HG03159 (cell line): Measurements from ENCODE around the gene MTCH1.

Experiments
- ATAC-seq: cut with Tn5 transposase; IDR thresholded peaks from one replicate; pipeline ENCODE4 v1.9.1; 2021; ENCODE audit warnings: mild to moderate bottlenecking, moderate library complexity; ENCODE audit not compliant: unreplicated experiment

Gene MTCH1

DNA sequence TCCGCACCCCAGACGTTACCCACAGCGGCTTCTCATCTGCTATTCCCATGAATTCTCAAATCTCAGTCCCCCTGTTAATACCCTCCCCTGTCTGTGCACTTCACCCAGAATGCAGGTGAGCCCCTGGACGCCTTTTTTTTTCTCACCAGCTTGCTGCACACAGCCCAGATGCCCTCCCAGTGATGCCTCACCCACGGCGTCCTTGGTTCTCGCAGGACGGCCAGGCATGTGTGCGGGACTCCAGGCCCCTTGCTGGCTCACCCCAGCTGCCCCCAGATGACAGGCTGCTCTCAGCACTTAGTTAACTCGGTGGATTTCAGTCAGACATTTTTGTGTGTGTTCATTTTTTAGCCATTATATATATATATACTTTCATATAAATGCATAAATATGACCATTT lies 56.8 kb downstream of the MTCH1 start:
- ATAC-seq = no peak

DNA sequence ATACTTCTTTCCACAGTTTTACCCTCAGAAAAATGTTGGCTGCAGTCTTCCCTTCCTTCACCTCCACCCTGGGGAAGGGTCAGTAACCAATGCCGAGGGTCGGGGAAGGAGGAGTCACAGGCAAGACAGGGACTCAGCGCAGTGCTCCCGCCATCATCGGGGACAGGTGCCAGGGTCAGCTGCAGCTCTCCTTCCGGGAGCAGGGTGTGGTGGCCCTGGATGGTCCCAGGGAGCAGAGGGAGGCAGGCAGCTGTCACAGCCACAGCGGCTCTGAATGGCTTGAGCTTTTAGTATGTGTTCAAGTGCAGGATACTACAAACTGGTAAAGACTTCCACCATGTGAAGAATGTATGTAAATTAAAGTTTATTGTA lies 57.5 kb downstream of the MTCH1 start:
- ATAC-seq = no peak

DNA sequence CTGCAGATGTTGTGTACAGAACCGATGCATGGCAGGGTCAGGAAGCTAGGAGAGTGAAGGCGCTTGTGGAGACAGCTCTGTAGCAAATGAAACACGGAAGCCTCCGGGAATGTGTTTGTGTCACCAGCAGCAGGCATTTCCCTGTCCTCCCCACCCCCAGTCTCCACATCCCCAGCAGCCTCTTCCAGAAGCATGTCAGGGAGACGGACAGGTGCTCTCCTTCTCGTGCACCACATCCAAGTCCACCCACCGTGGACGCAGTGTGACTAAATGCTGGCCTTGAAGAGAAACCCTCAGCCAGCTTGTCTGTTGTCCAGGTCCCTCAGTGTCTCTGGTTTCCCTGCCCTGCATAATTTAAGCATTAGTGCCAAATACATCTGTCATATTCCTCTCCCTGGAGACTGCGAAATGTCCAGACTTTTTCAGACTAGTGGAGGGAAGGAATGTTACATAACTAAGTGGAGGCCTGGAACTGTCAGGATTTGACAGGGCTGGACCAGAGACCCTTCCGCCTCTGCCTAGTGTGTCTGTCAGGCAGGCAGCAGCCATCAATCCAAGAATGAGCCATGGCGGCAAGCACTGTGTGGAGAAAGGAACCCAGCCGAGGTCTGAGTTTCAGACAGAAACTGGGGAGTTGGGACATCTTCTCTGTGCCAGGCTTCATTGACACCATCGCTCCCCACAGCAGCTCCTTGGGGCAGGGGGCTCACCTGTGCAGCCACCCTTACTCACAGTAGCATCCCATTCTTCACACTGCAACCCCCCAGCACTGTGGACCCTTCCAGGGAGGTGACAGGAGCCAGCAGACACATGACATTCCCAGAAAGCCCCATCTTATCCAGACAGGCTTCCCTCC lies 58.1 kb downstream of the MTCH1 start:
- ATAC-seq = no peak

DNA sequence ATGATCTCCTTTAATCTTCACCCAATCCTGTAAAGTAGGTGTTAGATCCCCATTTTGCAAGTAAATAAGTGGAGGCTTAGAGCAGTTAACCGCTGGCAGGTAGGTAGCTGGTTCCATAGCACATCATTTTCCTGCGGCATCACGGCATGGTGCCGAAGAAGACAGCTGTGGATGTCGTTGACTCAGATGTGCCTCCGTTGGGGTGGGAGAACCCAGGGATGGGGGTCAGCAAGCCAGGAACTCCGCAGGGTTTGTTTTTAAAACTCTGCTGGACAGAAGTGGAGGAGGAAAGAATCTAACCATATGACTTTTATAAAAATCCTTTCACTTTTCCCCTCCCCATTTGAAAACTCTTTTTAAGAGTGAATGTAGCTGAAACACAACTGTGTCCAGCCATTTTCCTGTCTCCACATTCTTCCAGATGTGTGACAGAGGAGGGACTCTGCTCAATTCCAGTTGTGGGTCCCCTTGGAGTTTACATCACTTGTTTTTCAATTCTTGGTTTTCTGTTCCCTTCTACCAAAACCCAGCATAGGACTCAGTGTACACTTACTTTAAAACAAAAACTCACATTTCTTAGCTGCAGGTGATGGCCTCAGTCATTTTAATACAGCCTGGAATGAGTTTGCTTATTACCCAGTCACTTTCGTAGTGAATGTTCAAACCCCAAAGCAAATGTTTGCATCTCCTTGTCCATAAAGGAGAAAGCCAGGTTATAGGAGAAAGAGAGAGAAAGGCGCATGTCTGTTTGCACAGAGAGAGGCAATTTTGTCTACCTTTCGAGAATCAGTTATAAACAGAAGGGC lies 59.1 kb downstream of the MTCH1 start:
- ATAC-seq = no peak

DNA sequence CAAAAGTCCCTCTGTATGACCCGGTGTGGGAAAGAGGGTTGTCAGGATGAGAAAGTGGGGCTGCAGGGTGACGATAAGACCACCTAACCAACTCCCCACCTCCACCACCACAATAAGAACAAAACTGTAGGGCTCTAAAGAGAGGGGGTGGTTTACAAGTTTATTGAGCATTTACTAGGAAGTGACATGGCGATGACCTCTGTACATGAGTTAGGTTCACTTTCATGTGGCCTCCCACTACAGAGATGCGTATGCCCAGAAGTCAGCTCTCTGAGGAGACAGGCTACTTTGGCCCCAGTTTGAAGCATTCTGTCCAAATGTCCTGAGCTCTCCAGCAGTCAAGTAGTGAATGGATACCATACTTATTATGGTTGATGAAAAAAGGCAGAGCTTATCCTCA lies 60.2 kb downstream of the MTCH1 start:
- no peak for ATAC-seq

DNA sequence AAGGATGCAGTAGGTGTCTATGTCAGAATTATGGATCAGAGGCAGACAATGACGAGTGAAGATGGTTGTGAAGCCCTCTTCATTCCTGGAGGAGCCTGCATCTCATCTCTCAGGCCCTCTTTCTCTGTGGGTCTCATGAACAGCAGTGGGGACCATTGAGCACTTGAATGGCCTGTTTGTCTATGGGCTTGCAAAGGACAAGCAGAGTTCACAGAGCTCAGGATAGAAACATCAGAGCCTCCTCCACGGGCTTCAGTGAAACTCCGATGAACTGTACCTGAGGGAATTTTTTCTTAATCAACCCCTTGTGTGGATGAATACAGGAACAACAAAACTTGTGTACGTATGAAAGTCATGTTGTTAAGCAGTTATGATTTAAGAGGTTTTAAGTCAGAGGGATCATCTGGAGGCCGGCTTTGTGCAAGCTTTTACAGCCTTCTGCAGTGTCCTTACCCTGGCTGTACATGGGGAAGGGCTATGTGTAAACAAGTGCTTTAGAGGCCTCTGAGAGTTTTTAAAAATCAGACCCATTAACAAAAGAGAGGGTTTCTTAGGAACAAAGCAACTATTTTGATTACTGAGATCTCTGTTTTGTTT lies 61.1 kb downstream of the MTCH1 start:
- ATAC-seq = no peak

DNA sequence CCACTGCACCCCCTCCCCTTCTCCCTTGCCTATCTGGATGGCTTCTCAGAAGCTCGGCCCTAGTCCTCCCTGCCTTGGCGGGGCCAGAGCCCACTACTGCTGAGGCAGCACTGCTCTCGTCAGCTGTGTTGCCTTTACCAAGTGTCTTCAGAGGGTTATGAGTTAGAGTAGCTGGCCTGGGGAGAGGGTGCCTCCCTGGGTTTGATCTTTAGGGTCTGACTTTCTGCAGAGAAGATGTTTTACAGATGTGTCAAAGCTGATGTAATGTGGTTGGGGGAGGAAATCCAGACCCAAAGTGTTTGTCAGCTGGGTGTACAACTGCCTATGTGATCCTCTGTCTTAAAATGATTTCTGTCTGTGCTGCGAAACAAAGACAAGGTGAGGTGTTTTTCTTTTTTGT lies 61.9 kb downstream of the MTCH1 start:
- ATAC-seq = no peak

DNA sequence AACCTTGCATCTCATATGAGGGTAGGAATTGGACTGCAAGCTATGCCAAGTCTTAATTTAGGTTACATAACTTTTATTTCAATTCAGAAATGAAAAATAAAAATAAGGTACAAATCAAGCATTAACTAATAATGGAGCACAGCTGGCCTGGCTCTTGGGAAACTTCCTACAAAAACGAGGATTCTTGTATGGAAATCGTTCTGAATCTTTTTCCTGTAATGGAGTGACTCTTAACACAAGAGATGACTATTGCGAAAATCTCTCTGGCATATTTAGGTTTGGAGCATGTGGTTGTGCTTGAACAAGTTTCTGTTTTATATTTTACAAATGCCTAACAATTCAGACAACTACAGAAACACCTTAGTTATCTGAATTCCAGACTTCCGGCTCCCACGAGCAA lies 65.5 kb downstream of the MTCH1 start:
- no peak for ATAC-seq

DNA sequence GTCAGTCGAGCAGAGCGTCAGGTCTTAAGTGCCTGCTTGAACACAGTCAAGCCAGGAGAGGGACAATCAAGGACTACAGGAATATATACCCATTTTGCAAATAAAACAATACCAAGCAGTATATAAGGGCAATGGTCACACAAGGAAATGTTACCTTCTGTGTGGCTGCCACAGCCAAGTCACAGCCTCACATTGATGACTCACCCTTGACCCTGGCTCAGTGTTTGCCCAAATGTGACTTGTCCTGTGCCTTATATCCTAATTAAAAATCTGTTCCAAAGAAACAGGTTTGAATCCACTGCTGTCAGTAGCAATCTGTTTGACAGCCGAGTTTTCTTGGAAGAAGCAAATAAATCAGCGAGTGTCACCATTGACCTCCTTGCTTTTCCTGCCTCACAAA lies 65.9 kb downstream of the MTCH1 start:
- no peak for ATAC-seq
